GM21526 (cell line): Measurements from ENCODE around the gene CYP2A6.
"Not testable (repeated sequence)": the region's sequence is repeated elsewhere in the genome, so short reads cannot be mapped to it uniquely, and the experiment has no call there.

Experiments used
- ATAC-seq: cut with Tn5 transposase; IDR thresholded peaks from one replicate; pipeline ENCODE4 v1.9.1; 2021; ENCODE audit warnings: moderate library complexity; ENCODE audit not compliant: unreplicated experiment, low FRiP score

CYP2A6 gene

DNA sequence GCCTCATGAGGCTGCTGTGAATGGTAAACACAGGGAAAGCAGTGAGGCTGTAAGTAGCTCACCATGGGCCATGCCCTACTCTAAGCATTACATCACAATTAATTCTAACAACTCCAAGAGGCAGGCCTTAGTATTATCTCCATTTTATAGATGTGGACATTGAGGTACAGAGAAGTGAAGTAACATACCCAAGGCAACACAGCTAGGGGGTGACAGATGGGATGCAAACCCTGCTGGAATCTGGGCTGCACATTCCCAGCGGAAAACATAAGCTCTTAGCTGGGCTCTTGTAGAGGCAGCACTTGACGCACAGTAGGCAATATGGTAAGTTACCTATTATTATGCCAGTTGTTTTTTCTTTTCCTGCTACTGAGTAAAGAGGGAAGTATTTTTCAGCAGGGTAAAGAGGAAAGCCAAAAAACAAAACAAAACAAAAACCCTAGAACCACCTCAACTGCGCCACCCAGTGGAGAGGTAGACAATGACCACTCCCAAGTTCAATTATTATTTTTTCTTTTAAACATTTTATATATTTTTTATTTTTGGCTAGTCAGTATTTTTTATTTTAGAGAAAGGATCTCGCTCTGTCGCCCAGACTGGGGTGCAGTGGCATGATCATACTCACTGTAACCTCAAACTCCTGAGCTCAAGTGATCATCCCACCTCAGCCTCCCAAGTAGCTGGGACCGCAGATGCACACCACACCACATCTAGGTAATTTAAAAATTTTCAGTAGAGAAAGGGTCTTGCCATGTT lies 30.6 kb downstream of the CYP2A6 start:
- ATAC-seq, result not testable (repeated sequence)

DNA sequence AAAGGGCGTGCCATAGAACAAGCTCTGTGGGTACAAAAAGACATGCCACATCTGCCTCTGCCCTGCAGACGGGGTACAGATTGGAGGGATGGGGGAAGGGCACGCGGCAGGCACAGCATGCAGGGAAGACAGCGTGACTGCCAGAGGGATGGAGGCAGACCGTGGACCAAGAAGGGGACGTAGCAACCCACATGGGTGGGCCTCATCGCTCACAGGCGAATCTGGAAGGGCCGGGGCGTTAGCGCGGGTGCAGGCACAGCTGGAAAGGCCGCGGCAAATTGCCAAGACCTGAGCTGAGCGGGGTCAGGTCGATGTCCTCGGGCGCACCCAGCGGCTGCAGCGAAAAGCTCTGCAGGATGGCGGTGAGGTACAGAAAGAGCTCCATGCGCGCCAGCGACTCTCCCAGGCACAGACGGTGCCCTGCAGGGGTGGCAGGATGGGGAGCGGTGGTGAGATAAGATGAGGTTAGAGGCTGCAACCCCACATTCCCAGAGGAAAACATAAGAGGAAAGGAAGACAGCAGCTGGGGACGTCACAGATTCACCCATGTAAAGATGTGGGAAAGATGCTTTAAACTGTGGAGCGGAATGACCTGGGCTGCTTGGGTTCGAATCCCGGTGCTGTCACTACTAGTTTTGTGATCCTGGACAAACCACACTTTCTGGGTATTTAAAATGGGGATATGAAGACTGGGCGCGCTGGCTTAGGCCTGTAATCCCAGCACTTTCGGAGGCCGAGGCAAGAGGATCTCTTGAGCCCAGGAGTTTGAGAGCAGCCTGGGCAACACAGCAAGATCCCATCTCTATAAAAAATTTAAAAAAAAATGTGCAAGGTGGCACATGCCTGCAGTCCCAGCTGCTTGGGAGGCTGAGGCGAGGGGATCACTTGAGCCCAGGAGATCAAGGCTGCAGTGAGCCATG lies 31.5 kb downstream of the CYP2A6 start:
- ATAC-seq, result not testable (repeated sequence)

DNA sequence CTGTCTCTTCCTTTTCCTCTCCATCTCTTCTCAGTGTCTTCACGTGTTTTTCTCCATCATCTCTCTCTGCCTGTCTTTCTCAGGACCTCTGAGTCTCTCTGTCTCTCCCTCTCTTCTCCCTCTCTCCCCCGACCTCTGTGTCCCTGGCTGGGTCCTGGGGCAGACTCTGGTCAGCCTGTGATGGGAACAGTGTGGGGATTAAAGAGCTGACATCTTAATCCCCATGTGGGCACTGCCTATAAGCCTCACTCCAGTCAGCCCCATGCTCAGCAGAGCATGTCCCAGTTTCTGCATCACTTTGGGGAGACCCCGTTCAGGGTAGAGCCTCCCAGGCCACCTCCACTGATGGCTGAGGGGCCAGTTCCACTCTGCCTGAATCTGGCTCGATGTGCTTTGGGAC lies 35.0 kb downstream of the CYP2A6 start:
- ATAC-seq, result no peak

DNA sequence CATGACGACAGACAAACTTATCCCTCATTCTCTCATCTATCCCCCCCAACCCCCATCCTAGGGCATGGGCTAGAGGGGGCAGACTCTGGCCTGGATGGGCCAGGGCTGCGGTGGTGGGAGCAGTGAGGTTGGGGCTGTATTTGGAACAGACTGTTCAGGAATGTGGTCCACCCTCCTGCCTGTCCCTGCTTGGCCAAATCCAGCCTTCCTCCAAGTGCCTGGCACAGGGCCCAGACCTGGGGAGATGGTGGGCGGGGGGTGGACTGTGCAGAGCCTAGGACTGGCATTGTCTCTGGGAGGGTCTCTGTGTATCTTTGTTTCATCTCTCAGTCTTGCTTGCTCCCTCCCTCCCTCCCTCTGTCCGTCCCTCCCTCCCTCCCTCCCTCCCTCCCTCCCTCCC lies 37.1 kb downstream of the CYP2A6 start:
- ATAC-seq, result no peak

DNA sequence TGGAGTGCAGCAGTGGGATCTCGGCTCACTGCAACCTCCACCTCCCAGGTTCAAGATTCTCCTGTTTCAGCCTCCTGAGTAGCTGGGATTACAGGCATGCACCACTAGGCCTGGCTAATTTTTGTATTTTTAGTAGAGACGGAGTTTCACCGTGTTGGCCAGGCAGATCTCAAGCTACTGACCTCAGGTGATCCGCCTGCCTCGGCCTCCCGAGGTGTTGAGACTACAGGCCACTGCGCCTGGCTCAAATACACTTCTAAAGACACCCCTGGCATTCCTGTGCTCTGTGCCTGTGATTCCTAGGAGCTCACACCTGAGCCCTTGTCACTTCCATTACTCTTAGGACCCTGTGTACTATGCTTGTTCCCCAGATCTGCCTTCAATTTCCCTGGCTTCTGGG lies 37.7 kb downstream of the CYP2A6 start:
- ATAC-seq, result not testable (repeated sequence)

DNA sequence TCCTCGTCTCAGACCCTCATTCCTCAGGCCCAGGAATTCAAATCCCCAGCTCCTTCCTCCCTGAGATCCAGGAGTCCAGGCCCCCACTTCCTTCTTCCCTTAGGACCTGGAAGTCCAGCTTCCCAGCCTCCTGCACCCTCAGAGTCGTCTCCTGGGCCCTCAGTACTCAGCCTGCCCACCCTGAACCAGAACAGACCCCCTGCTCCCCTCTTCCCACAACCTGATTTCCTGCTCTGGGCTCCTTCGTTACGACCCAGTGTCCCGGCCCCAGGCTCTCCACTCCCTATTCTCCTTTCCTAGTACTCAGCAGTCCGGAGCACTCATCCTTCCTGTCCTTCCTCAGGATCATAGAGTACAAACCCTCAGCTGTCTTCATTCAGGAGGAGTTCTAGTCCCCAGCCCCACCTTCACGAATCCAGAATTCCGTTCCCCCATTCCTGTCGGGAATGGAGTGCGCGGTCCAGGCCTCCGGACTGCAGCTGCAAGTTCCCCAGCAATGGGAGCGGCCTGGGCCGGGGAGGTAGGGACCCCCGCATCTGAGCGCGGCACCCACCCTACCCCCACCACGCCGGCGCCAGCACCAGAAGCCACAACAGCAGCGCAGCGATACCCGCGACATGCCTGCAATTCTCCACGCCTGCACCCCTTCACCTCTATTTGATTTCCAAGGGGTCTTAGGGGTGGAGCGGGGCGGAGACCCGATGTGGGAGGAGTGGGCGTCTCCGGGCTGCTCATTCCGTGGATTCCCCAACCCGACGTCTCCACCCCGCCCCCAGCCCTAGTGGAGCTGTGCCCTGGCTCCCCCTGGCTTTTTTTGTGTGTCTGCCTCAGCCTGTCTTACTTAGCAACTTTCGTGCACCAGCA lies 38.5 kb downstream of the CYP2A6 start:
- ATAC-seq, result no peak

DNA sequence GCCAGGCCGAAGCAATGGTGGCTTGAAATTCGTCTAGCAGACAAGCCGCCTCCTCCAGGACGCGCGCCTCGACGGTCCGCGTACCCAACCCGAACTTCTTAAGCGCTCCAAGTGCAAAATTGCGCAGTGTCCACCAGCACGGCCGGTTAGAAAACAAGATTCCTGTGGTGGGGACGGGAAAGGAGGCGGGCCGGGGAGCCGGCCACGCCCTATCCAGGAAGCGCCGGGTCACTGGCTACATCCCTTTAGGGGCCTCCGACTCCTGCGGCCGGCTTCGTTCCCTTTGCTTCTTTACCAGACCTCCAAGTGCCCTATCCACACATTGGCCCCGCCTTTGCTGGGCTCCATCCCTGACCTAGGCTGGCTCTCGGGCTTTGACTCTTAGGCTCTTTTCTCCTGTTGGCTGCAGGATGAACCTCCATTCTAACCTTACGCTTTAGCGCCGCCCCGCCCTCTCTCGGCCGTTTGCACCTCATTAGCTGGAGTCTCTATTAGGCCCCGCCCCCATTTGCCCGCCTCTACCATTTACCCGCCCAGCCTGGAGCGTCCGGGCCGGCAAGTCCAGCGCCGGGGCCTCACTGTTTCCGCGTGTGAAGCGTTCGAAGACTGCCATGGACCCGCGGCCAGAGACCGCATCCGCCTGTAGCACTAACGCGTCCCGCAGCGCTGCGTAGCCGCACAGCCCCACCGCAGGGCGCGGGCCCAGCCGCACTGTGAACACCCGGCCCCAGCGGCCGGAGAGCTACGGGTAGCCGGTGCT lies 39.4 kb downstream of the CYP2A6 start:
- not testable (repeated sequence) for ATAC-seq

DNA sequence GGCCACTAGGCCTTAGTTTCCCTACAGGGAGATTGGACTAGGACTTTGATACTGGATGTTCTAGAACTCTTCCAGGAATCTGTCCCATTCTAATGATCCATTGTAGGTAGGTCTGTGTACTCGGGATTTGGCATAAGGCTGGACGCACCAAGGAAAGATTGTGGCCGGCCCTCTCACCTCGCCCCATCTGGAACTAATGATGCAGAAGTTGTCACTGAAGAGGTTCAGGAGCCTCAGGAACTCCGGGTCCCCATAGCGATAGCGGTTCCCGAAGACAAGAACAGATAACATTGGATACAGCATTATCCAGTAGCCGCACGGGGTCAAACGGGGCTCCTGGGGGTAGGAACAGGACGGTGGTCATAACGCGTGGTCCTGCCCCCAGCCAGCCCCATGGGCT lies 40.1 kb downstream of the CYP2A6 start:
- ATAC-seq, result no peak

DNA sequence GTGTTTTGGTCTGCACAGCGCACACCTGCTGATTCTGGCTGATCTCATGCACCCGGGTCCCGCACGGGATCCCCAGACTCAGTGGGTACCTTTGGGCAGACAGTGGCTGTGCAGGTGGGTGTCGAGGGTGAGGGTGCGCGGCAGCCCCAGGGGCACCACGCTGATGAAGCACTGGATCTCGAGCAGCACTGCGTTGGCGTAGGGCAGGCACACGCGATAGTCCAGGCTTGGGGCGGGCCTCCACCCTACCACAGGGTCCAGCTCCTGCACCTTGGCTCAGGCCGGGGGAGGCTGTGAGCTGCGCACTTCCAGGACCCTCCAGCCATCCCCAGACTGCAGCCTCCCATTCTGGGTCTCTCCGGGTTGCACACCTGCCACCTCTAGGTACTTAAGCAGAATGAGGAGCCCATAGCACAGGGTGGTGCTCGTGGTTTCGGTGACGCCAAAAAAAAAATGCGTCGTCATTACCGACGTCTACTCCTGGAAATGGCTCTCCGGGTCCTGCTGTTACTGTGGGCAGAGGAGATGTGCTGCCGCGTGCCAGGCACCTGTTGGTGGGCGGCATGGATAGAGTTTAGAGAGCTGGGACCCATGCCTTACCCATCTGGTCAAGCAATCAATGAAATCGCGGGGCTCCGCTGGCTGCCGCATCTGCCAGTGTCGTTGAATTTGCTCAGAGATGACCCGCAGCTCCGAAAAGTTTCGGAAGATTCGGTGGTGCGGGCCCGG lies 40.7 kb downstream of the CYP2A6 start:
- ATAC-seq, result no peak

DNA sequence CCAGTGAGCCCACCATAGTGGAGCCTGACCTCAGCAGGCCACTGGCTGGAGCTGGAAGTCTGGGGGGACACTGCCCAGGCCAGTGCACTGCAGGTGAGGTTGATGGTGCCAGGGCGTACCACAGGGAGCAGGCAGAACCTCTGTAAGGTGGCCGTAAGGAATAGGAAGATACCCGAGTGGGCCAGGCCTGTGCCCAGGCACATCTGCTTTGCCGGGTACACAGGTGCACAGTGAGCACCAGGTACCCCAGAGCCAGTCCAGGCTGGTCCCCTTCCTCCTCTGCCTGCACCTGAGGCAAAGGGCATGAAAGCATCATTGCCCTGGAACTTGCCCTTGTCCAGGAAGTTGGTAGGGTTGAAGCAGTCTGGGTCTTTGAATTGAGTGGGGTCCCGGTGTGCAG lies 41.8 kb downstream of the CYP2A6 start:
- no peak for ATAC-seq

DNA sequence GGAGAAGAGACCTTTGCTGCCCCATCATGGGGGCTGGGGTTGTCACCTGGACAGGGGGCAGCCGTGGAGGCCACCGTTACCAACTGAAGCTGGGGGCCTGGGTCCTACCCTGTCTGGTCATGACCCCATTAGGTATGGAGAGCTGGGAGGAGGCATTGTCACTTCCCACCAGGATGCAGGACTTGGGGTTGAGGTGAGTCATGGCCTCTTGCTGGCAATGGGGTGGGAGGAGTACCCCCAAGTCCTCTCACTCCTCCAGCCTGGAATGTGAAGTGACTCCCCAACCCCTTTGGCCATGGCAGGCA lies 42.3 kb downstream of the CYP2A6 start:
- ATAC-seq, result no peak

DNA sequence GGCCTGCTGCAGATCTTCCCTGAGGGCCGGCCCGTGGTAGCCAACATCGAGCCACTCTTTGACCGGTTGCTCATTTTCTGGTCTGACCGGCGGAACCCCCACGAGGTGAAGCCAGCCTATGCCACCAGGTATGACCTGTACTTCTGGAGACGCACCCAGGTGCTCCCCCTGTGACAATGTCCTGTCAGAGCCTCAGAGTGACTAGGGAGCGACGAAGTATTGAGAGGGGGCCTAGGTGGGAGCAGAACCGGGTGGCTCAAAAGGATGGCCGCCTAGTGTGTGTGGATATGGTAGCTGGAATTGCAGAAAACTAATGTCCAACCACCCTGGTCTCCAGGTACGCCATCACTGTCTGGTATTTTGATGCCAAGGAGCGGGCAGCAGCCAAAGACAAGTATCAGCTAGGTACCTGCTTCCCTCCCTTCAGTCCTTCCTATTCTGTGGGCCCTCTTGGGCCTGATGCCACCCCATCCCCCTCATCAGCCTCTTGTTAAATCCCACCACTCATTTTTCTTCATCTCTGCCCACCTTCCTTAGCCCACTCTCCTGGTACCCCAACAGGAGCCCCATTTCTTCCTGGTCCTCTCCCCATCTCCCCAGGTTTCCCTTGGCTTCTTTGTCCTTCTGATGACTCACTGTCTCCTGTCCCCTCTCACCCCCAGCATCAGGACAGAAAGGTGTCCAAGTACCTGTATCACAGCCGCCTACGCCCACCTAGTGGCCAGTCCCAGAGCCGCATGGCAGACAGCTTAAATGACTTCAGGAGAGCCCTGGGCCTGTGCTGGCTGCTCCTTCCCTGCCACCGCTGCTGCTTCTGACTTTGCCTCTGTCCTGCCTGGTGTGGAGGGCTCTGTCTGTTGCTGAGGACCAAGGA lies 42.9 kb downstream of the CYP2A6 start:
- ATAC-seq, result no peak

DNA sequence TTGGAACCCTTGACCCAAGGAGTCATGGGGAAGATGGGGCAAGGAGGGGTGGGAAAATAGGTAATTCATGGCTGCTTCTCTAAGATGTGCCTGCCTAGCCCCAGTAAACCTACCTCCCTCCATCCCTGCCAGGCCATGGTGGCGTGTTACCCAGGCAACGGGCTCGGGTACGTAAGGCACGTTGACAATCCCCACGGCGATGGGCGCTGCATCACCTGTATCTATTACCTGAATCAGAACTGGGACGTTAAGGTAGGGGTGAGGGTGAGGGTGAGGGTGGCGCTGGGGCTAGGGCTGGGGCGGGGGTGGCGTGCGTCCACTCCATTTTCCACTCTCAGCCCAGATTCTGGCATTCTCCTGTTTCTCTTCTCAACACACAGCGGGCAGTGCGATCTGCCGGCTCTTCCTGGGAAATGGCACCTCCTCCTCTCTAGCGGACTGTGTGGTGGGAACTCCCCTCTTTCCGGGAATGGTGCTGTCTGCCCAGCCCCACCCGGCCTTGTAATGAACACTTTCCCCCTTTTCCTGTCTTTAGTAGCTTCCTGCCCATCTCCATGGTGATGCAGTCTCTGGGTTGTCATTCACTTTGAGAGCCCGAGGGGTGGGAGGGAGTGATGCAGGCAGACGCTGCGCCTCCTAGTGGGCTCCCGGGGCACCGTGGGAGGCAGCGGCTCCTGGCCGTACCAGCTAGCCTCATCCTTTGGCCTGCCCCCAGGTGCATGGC lies 43.7 kb downstream of the CYP2A6 start:
- ATAC-seq, result no peak

DNA sequence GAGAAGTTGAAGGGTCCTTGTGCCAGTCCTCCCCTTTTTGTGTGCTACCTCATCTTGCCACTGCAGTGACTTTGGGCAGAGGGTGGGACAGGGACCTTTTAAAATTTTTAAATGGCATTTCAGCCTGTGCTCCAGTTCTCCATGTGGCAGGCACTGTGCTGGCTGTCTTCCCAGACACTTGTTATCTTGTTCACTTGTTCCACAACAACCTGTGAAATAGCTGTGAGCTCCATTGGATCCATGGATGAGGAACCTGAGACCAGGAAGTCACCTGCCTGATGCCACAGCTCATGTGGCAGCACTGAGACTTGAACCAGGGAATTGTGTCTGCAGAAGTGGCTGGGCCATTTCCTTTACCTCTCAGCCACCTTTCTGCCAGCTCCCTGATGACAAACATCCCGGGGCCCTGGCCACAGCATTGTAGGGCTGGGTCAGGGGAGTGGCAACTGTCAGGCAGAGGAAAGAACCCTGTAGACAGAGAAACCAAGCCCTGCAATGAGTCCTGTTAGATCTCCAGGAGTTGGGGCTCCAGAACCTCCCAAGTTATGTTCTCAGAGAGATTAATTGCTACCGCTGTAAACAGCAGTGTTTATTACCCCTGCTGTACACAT lies 44.9 kb downstream of the CYP2A6 start:
- no peak for ATAC-seq

DNA sequence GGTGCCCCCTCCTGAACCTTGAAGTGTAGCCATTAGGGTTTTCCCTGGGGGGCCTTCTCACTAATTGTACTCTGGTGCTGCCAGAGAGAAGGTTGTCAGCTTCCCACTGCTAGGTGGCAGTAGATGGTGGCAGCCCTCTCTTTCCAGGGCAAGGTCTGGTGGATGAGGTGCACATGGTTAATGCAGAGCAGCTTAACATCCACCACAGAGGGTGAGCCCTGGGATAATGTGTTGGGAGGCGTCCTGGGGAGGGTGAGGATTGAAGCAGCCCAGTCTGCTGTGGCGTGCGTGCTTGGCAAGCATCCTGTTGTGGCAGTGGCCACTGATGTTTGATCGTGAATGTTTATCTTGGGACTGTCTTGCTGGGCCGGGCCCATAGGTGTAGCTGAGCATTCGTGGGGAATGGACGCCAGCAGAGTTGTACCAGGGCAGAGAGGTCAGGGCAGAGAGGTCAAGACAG lies 45.4 kb downstream of the CYP2A6 start:
- ATAC-seq, result no peak

DNA sequence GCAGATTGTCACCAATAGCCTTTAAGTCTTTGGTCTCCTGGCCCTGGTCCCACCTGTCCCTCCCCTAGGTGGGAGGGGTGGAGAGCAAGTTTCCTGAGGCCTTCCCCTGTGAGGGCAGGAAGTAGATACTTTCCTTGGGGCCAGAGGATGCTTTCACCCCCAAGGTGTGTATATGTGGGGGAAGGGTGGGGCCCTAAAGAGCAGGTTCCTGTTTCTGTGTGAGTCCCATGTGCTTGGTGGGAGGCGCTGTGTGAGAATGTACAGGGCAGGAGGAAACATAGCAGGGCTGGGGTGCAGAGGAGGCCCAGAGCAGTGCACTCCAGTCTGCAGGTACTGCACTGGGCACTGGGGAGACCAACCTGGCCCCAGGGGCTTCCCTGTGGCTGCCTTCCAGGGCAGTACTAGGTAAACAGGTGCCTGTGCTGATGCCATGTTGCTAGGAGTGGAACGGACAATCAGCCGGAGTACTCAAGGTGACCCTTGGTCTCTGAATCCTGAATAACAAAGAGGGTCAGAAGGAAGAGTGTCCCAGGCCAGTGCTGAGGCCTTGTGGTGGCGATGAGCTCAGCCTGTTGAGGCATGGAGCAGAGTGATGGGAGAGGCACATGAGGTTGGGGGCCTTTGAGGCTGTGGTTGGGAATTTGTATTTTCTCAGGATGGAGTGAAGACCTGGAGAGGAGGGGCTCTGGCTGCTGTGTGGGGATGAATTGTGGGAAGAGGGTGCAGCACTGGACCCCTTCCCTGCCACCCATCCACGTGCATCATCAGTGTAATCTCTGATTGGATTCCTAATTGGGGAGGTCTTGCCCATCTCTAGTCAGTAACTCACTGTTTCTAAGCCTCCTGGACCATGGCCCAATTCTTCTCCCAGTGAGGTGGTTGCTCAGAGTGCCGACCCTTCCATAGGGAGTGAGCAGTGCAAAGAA lies 46.1 kb downstream of the CYP2A6 start:
- ATAC-seq, result no peak
